CD1c-positive myeloid dendritic cell (primary cell): Measurements from ENCODE around the gene STEAP3.

Experiments
- DNase-seq: peaks from one replicate; pipeline ENCODE4 v3.0.0-alpha.2; 2016; ENCODE audit errors: extremely low spot score

The STEAP3 gene

GRCh38 chr2:119223521-119224390 lies at the start of gene STEAP3:
TSS of gene STEAP3 (plus strand) at chr2:119223834. CDS start at chr2:119231013, 7,179 bp downstream.
- DNase-seq = peak; percentile 57

- peak; percentile 66 for DNase-seq
Measured at GRCh38 chr2:119174216-119174992, 49.2 kb upstream of the STEAP3 start.

- DNase-seq = no peak
Measured at GRCh38 chr2:119174993-119175347, 48.7 kb upstream of the STEAP3 start.

GRCh38 chr2:119175517-119175916 lies 48.1 kb upstream of the STEAP3 start:
- no peak for DNase-seq

- no peak for DNase-seq
Measured at GRCh38 chr2:119177171-119177837, 46.3 kb upstream of the STEAP3 start.

GRCh38 chr2:119177838-119178190 lies 45.8 kb upstream of the STEAP3 start:
- no peak for DNase-seq

GRCh38 chr2:119178776-119179175 lies 44.9 kb upstream of the STEAP3 start:
- no peak for DNase-seq

GRCh38 chr2:119179202-119179601 lies 44.4 kb upstream of the STEAP3 start:
- no peak for DNase-seq

GRCh38 chr2:119179991-119180390 lies 43.6 kb upstream of the STEAP3 start:
- DNase-seq = no peak

- no peak for DNase-seq
Measured at GRCh38 chr2:119180892-119181291, 42.7 kb upstream of the STEAP3 start.

GRCh38 chr2:119181391-119181790 lies 42.2 kb upstream of the STEAP3 start:
- no peak for DNase-seq

- no peak for DNase-seq
Measured at GRCh38 chr2:119181791-119182445, 41.7 kb upstream of the STEAP3 start.

GRCh38 chr2:119184512-119184911 lies 39.1 kb upstream of the STEAP3 start:
- DNase-seq = no peak

- DNase-seq = no peak
Measured at GRCh38 chr2:119190321-119191111, 33.1 kb upstream of the STEAP3 start.

GRCh38 chr2:119192893-119193292 lies 30.7 kb upstream of the STEAP3 start:
- no peak for DNase-seq

GRCh38 chr2:119195001-119195400 lies 28.6 kb upstream of the STEAP3 start:
- no peak for DNase-seq

GRCh38 chr2:119195887-119196286 lies 27.7 kb upstream of the STEAP3 start:
- DNase-seq = no peak

- no peak for DNase-seq
Measured at GRCh38 chr2:119196301-119197125, 27.1 kb upstream of the STEAP3 start.

- no peak for DNase-seq
Measured at GRCh38 chr2:119197126-119197405, 26.6 kb upstream of the STEAP3 start.

GRCh38 chr2:119197529-119198239 lies 25.9 kb upstream of the STEAP3 start:
- DNase-seq = no peak
